Lower leg skin (tissue), 3 donors: ENCODE measurements around the gene OCA2.

ENCODE experiments used
- POLR2A ChIP-seq, 2 donors: fragments of 450-650 bp; IDR thresholded peaks; one replicate each; pipeline ENCODE4 v1.6.1; 2016 to 2017; ENCODE audit warnings: antibody characterized with exemption in 2 of 2, mild to moderate bottlenecking in 1 of 2, moderate library complexity in 1 of 2
- TF ChIP-seq, protein P1 (sequence below), 3 donors: fragments of 450-650 bp; IDR thresholded peaks; one replicate each; pipeline ENCODE4 v1.5.1; 2016; ENCODE audit warnings: antibody characterized with exemption in 3 of 3, mild to moderate bottlenecking in 3 of 3, moderate library complexity in 2 of 3

DNA sequence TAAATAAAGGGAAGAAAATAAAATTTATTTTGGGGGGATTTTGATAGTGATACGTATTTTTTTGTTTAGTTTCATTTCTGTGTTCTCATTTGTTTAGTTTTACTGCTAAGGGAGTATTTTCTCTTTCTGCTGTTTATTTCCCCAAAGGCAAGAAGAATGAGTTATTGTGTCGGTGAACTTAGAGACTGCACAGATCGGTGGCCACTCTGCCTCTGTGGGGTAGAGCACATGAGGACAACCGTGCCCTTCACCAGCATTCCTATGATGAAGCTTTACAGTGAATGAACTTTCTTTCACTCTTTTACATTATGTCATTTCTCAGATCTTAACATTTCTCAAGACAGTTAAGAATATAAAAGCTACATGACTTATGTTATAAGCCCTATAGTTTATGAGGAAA is 214.4 kb downstream of the OCA2 start:
- TF ChIP-seq, protein P1, sequence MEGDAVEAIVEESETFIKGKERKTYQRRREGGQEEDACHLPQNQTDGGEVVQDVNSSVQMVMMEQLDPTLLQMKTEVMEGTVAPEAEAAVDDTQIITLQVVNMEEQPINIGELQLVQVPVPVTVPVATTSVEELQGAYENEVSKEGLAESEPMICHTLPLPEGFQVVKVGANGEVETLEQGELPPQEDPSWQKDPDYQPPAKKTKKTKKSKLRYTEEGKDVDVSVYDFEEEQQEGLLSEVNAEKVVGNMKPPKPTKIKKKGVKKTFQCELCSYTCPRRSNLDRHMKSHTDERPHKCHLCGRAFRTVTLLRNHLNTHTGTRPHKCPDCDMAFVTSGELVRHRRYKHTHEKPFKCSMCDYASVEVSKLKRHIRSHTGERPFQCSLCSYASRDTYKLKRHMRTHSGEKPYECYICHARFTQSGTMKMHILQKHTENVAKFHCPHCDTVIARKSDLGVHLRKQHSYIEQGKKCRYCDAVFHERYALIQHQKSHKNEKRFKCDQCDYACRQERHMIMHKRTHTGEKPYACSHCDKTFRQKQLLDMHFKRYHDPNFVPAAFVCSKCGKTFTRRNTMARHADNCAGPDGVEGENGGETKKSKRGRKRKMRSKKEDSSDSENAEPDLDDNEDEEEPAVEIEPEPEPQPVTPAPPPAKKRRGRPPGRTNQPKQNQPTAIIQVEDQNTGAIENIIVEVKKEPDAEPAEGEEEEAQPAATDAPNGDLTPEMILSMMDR (IDR thresholded peaks at IDR 0.05): no peak
- no peak for TF ChIP-seq POLR2A (IDR thresholded peaks at IDR 0.05)
